Caki2 (cell line): ENCODE data around the gene TRIM50. TPM values are rescaled to one million over a fixed set of nuclear protein-coding genes. Genes with fewer than 3 reads are reported as not detected.
"Not testable (repeated sequence)": the region's sequence is repeated elsewhere in the genome, so short reads cannot be mapped to it uniquely, and the experiment has no call there.

ENCODE experiments used
- DNase-seq: peaks from one replicate; pipeline ENCODE4 v3.0.0-alpha.2; 2015; ENCODE audit warnings: low read depth
- in situ Hi-C: cut with HindIII; loops from 2 replicates; pipeline ENCODE4 v1.10.0; 2016; ENCODE audit warnings: low sequenced_read_pairs, low pct_unique_long_range_greater_than_20kb, mixed read lengths
- total RNA-seq: library from RNA; depleted of rRNA; stranded (reverse); fragments of >200 nt; shearing (Covaris generic); gene quantifications from 2 replicates; pipeline ENCODE4 v1.2.3, GENCODE V29; 2014; ENCODE audit warnings: low replicate concordance; rRNA removed

Gene TRIM50
- total RNA-seq, 1 experiment from 2014 or later: not detected

- DNase-seq, in situ Hi-C loops: not testable (repeated sequence)
Observed at GRCh38 chr7:73297706-73298105, 30.2 kb downstream of the TRIM50 start.

GRCh38 chr7:73297235-73297634 lies 30.6 kb downstream of the TRIM50 start:
- in situ Hi-C loops, DNase-seq: not testable (repeated sequence)

GRCh38 chr7:73277210-73277609 lies 50.7 kb downstream of the TRIM50 start:
- DNase-seq, in situ Hi-C loops: not testable (repeated sequence)

- DNase-seq, in situ Hi-C loops: not testable (repeated sequence)
Observed at GRCh38 chr7:73267813-73268212, 60.1 kb downstream of the TRIM50 start.

- DNase-seq, in situ Hi-C loops: not testable (repeated sequence)
Observed at GRCh38 chr7:73266719-73267368, 61.0 kb downstream of the TRIM50 start.

Other genes starting within 250 kb of the TRIM50 start
- gene SPDYE9, start 242.0 kb downstream of the TRIM50 start, total RNA-seq: not detected in 2 replicates
- 58.0 and 64.4 TPM in 2 replicates for gene NSUN5, start 19.3 kb downstream of the TRIM50 start, total RNA-seq
- not detected in 2 replicates for gene FKBP6, start 79 bp upstream of the TRIM50 start, total RNA-seq
- 1.2 and 4.9 TPM in 2 replicates for gene FZD9, start 105.7 kb upstream of the TRIM50 start, total RNA-seq
- gene BAZ1B, start 194.2 kb upstream of the TRIM50 start, total RNA-seq: 50.9 and 54.6 TPM in 2 replicates
- gene BCL7B, start 229.6 kb upstream of the TRIM50 start, total RNA-seq: 53.8 and 61.7 TPM in 2 replicates